ENCODE data around the gene DIAPH2.

- no peak for TF ChIP-seq CTCF (IDR thresholded peaks at IDR 0.05; ENCODE audit: low read length)
- TF ChIP-seq EZH2phosphoT487 (IDR thresholded peaks at IDR 0.05; ENCODE audit: low read length): no peak
Observed at GRCh38 chrX:96655947-96656623, 28.6 kb upstream of the DIAPH2 start.
